ENCODE results near the gene SLX1A. TPM values are rescaled to one million over a fixed set of nuclear protein-coding genes. Genes with fewer than 3 reads are reported as not detected.

Gene SLX1A
- total and polyA plus RNA-seq, 2 experiments from 2014 or later, result 29.5 to 97.5 TPM

DNA sequence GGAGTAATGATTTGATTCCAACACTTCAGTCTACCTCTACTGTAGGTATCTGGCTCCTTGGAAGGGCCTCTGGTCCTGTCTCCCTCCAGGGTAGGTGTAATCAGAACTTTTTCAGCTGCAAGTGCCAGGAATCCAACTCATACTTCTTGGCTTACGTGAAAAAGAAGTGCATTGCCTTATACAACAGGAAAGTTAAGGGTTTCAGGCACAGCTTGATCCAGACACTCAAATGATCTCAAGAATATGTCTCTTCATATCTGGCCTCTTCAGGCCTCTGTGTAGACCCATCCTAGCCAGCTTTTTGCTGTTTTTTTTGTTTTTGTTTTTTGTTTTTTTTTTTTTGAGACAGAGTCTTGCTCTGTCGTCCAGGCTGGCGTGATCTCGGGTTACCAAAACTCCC lies 14.5 kb upstream of the SLX1A start:
- Histone ChIP-seq H2AFZ (no peak overlapping the region), H3F3A (replicated peaks; ENCODE audit: low read depth) (0 out of 2 replicates have a peak, but pooled peaks cover 5% of the 10 kb centered on the region), H3K79me2 (replicated peaks; ENCODE audit: insufficient read depth) (no peaks in the 10 kb centered on the region), H3K9me2 (ENCODE audit: insufficient read depth) (no peaks in the 10 kb centered on the region), H3K36me3 (ENCODE audit: insufficient read depth) (no peaks in the 10 kb centered on the region), H4K20me1 (replicated peaks; ENCODE audit: insufficient read depth) (no peaks in the 10 kb centered on the region), H3K4me2 (no peak overlapping the region), H3K27ac (ENCODE audit: low read depth) (no peak overlapping the region), H3K4me1 (ENCODE audit: insufficient read depth) (peaks cover 2% of the 10 kb centered on the region; the same call in 1 of the 2 replicates), H3K27me3 (ENCODE audit: insufficient read depth) (peaks cover 14% of the 10 kb centered on the region; the same call in 1 of the 2 replicates), H3K4me3 (no peak overlapping the region)
- DNase-seq (ENCODE audit: low spot score), result no peak
- Mint-ChIP-seq H3K27ac (no peak overlapping the region), H3K27me3 (ENCODE audit: insufficient read depth, low read depth, poor library complexity) (peaks cover 16% of the 10 kb centered on the region), H3K4me3 (no peak overlapping the region), H3K4me1 (peaks cover 2% of the 10 kb centered on the region), H3K9me3 (no peaks in the 10 kb centered on the region), H3K36me3 (ENCODE audit: low read depth) (no peaks in the 10 kb centered on the region)
- TF ChIP-seq ZNF114 (CRISPR knock-in tag; IDR thresholded peaks at IDR 0.05), result no peak
- TF ChIP-seq CTCF (conservative IDR thresholded peaks at IDR 0.05; ENCODE audit: low read depth in 2 of 2), result no peak
- no peak for TF ChIP-seq STAT1 (IDR thresholded peaks at IDR 0.05; ENCODE audit: unreplicated experiment)
- no peak for TF ChIP-seq JUNB (IDR thresholded peaks at IDR 0.05; ENCODE audit: unreplicated experiment)
- TF ChIP-seq ETS1 (IDR thresholded peaks at IDR 0.05), result no peak
- TF ChIP-seq EZH2phosphoT487 (IDR thresholded peaks at IDR 0.05; ENCODE audit: unreplicated experiment), result no peak
- TF ChIP-seq, protein P1, sequence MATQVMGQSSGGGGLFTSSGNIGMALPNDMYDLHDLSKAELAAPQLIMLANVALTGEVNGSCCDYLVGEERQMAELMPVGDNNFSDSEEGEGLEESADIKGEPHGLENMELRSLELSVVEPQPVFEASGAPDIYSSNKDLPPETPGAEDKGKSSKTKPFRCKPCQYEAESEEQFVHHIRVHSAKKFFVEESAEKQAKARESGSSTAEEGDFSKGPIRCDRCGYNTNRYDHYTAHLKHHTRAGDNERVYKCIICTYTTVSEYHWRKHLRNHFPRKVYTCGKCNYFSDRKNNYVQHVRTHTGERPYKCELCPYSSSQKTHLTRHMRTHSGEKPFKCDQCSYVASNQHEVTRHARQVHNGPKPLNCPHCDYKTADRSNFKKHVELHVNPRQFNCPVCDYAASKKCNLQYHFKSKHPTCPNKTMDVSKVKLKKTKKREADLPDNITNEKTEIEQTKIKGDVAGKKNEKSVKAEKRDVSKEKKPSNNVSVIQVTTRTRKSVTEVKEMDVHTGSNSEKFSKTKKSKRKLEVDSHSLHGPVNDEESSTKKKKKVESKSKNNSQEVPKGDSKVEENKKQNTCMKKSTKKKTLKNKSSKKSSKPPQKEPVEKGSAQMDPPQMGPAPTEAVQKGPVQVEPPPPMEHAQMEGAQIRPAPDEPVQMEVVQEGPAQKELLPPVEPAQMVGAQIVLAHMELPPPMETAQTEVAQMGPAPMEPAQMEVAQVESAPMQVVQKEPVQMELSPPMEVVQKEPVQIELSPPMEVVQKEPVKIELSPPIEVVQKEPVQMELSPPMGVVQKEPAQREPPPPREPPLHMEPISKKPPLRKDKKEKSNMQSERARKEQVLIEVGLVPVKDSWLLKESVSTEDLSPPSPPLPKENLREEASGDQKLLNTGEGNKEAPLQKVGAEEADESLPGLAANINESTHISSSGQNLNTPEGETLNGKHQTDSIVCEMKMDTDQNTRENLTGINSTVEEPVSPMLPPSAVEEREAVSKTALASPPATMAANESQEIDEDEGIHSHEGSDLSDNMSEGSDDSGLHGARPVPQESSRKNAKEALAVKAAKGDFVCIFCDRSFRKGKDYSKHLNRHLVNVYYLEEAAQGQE (IDR thresholded peaks at IDR 0.05; ENCODE audit: unreplicated experiment), result no peak
- no peak for TF ChIP-seq NANOG (IDR thresholded peaks at IDR 0.05; ENCODE audit: borderline replicate concordance)
- no peak for TF ChIP-seq CREB1 (CRISPR knock-in tag; IDR thresholded peaks at IDR 0.05; ENCODE audit: low read depth)
- TF ChIP-seq EZH2 (IDR thresholded peaks at IDR 0.05; ENCODE audit: low read depth, unreplicated experiment), result no peak
- TF ChIP-seq ZNF462 (CRISPR knock-in tag; IDR thresholded peaks at IDR 0.05), result no peak
- no peak for ATAC-seq
